Measurements from ENCODE around the gene ATP7B. TPM values are rescaled to one million over a fixed set of nuclear protein-coding genes. Genes with fewer than 3 reads are reported as not detected.
"Not testable (repeated sequence)": the region's sequence is repeated elsewhere in the genome, so short reads cannot be mapped to it uniquely, and the experiment has no call there.

ATP7B gene
- total RNA-seq, 2 donors from 2014 or later: 1.1 to 2.3 TPM

DNA sequence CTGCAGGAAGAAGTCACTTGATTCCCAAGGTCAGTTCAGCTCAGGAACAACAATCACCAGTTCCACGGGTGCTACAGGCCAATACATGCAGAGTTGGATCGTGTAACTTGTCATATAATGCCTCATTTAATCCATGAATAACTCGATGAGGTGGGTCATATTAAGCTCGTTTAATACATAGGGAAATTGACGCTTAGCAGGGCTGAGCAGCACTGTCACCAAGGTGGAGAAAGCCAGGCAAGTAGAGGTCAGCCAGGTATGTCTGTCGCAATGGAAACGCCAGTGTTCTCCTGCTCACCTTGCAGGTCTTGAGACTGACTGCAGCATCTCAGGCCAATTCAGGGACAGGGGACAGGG lies 97.1 kb downstream of the ATP7B start:
- no peak overlapping the region for H3K27ac Mint-ChIP-seq
- H3K4me3 Mint-ChIP-seq: no peak overlapping the region
- H3K9me3 ChIP-seq (ENCODE audit: control insufficient read depth, low read length, poor library complexity, severe bottlenecking): no peaks in the 10 kb centered on the region
- H3K4me1 Mint-ChIP-seq: peaks cover 23% of the 10 kb centered on the region
- H3K27me3 Mint-ChIP-seq: peaks cover 16% of the 10 kb centered on the region
- no peaks in the 10 kb centered on the region for H3K36me3 Mint-ChIP-seq (ENCODE audit: low read depth)
- no peak for ATAC-seq
- DNase-seq: no peak

- Mint-ChIP-seq H3K36me3 (ENCODE audit: low read depth) (no peaks in the 10 kb centered on the region), H3K4me3 (no peak overlapping the region), H3K4me1 (peaks cover 28% of the 10 kb centered on the region), H3K27ac (no peak overlapping the region), H3K27me3 (peaks cover 16% of the 10 kb centered on the region)
- no peaks in the 10 kb centered on the region for H3K9me3 ChIP-seq (ENCODE audit: control insufficient read depth, low read length, poor library complexity, severe bottlenecking)
- no peak for DNase-seq
- ATAC-seq: no peak
Measured at GRCh38 chr13:51913421-51914136, 97.7 kb downstream of the ATP7B start.

DNA sequence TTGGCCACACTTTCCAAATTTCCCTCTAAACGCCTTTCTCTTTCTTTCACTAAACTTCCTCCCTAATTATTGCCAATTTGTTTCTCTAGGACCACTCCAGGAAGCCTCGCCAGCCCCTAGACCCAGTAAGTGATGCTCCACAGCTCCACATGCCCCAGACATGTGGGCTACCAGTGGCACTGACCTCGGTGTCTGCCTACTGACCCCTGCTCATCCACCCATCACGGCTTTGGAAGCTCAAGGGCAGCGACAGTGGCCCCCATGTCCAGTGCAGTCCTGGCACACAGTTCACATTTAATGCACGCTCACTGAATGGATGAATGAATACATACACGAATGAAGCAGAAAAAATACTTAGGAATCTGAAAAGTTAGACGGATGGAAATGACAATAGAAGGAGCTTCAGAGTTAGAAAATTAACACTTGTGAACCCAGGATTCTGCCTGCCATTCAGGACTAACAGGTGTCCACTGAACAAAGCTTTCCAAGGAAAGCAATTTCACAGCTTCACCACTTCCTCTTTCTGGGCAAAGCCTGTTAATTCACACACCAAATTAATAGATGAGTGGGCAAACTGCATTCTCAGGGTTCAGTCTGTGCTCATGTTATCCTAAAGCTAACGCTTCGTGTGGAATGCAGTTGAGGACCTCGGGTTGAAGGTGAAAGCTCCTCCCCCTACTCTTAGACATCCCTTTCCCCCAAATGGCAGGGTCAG lies 98.6 kb downstream of the ATP7B start:
- Mint-ChIP-seq H3K27ac (no peak overlapping the region), H3K27me3 (peaks cover 16% of the 10 kb centered on the region), H3K4me3 (no peak overlapping the region)

DNA sequence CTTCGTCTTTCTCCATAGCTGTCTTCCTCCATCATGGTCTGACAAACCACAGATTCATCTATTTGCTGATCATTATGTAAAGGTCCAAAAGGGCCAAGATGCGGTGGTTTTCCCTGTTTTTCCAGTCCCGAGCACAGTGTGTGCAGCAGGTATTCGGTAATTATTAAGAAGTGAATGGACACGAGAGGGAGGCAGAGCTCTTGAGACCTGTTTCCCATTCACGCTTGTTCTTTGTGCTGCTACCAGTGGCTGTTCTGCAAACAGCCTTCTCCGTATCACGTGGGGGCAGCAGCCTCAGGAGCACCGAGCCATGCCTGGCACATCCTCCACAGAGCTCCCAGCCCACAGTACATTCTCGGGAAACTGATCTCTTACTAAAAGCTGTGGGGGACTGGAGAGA lies 99.2 kb downstream of the ATP7B start:
- no peaks in the 10 kb centered on the region for H3K9me3 ChIP-seq (ENCODE audit: control insufficient read depth, low read length, poor library complexity, severe bottlenecking)
- ATAC-seq (no peak), DNase-seq (no peak)
- Mint-ChIP-seq H3K36me3 (ENCODE audit: low read depth) (peaks cover 2% of the 10 kb centered on the region), H3K4me1 (peaks cover 28% of the 10 kb centered on the region), H3K4me3 (no peak overlapping the region), H3K27me3 (peaks cover 14% of the 10 kb centered on the region), H3K27ac (no peak overlapping the region)

More for the DNA sequence above, 98.6 kb downstream of the ATP7B start:
- DNase-seq (no peak), ATAC-seq (no peak)
- Mint-ChIP-seq H3K36me3 (ENCODE audit: low read depth) (no peaks in the 10 kb centered on the region), H3K4me1 (peaks cover 28% of the 10 kb centered on the region)
- H3K9me3 ChIP-seq (ENCODE audit: control insufficient read depth, low read length, poor library complexity, severe bottlenecking): no peaks in the 10 kb centered on the region

DNA sequence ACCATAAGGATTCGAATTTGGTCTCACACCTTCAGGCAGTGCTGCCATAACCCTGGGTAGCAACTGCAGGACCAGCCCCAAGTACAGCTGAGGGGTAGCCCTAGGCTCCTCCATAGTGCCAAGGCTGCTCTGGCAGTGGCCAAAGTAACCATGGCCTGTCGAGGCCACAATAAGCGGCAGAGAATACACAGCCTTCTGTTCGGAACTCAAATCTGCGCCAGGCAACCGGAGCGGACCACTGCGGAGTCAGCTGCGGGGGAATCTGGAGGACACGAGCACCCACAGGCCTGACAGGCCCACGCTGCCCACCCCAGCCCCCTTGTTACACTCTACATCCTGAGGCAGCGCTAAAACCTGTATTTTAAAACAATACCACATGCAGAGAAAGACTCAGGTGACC lies 100.7 kb downstream of the ATP7B start:
- H3K4me1 Mint-ChIP-seq: peaks cover 26% of the 10 kb centered on the region
- ATAC-seq (no peak), DNase-seq (no peak)
- H3K4me3 Mint-ChIP-seq: no peak overlapping the region
- peaks cover 5% of the 10 kb centered on the region for H3K27me3 Mint-ChIP-seq
- H3K27ac Mint-ChIP-seq: no peak overlapping the region
- H3K36me3 Mint-ChIP-seq (ENCODE audit: low read depth): peaks cover 2% of the 10 kb centered on the region
- H3K9me3 ChIP-seq (ENCODE audit: control insufficient read depth, low read length, poor library complexity, severe bottlenecking): no peaks in the 10 kb centered on the region

DNA sequence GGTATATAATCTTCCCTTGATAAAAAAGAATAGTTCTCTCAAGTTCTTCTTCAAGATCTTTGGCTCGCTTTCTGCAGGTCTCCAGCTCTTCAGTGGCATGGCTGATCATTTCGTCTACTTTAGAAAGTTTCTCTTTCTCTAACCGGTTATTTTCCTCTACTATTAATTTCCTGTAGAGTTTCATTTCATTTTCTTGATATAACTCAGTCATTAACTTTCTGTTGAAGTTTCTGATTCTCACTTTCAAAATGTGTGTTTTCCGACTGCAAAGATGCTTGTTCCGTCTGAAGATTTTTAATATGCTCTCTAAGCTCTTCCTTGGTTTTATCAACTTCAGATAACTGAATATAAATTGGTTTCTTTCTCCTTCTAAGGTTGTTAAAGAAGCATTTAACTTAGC lies 102.0 kb downstream of the ATP7B start:
- not testable (repeated sequence) for H3K9me3 ChIP-seq (ENCODE audit: control insufficient read depth, low read length, poor library complexity, severe bottlenecking); DNase-seq; H3K27me3 Mint-ChIP-seq; H3K36me3 Mint-ChIP-seq (ENCODE audit: low read depth); ATAC-seq
- Mint-ChIP-seq H3K4me1 (peaks cover 26% of the 10 kb centered on the region), H3K4me3 (peak overlapping the region; percentile 83), H3K27ac (peak overlapping the region; percentile 56)

- H3K27ac Mint-ChIP-seq: no peak overlapping the region
- H3K27me3 Mint-ChIP-seq: no peaks in the 10 kb centered on the region
- DNase-seq (no peak), ATAC-seq (no peak)
- H3K36me3 Mint-ChIP-seq (ENCODE audit: low read depth): peaks cover 2% of the 10 kb centered on the region
- no peak overlapping the region for H3K4me3 Mint-ChIP-seq
- H3K4me1 Mint-ChIP-seq: peaks cover 24% of the 10 kb centered on the region
- no peaks in the 10 kb centered on the region for H3K9me3 ChIP-seq (ENCODE audit: control insufficient read depth, low read length, poor library complexity, severe bottlenecking)
Measured at GRCh38 chr13:51907040-51907732, 104.1 kb downstream of the ATP7B start.

GRCh38 chr13:51906581-51906980 lies 104.7 kb downstream of the ATP7B start:
- no peaks in the 10 kb centered on the region for H3K27me3 Mint-ChIP-seq
- H3K27ac Mint-ChIP-seq: no peak overlapping the region
- H3K36me3 Mint-ChIP-seq (ENCODE audit: low read depth): peaks cover 2% of the 10 kb centered on the region
- peaks cover 19% of the 10 kb centered on the region for H3K4me1 Mint-ChIP-seq
- H3K4me3 Mint-ChIP-seq: no peak overlapping the region
- no peak for ATAC-seq
- DNase-seq: no peak
- no peaks in the 10 kb centered on the region for H3K9me3 ChIP-seq (ENCODE audit: control insufficient read depth, low read length, poor library complexity, severe bottlenecking)

DNA sequence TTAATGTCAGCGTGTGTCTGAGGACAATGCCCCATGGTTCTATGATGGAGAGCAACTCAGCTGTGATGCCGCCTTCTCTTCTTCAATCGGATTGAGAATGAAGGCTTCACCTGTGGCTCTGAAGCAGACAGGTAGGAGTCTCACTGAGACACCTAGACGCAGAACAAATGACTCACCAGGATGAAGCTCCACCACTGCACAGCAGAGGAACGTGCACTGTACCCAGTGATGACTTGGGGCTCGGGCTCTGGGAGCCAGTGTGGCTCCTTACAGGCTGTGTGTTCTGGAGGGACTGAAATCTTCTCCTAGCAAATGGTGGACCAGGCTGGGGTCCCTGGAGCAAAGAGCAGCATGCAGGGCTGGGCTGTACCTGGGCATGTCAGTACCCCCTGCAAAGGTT lies 105.5 kb downstream of the ATP7B start:
- no peak overlapping the region for H3K27ac Mint-ChIP-seq
- DNase-seq: no peak
- H3K27me3 Mint-ChIP-seq: no peaks in the 10 kb centered on the region
- H3K36me3 Mint-ChIP-seq (ENCODE audit: low read depth): peaks cover 2% of the 10 kb centered on the region
- H3K4me3 Mint-ChIP-seq: no peak overlapping the region
- H3K9me3 ChIP-seq (ENCODE audit: control insufficient read depth, low read length, poor library complexity, severe bottlenecking): no peaks in the 10 kb centered on the region
- no peak for ATAC-seq
- peaks cover 18% of the 10 kb centered on the region for H3K4me1 Mint-ChIP-seq

- no peak for ATAC-seq
- no peak overlapping the region for H3K27ac Mint-ChIP-seq
- no peaks in the 10 kb centered on the region for H3K9me3 ChIP-seq (ENCODE audit: control insufficient read depth, low read length, poor library complexity, severe bottlenecking)
- no peak for DNase-seq
- peaks cover 2% of the 10 kb centered on the region for H3K36me3 Mint-ChIP-seq (ENCODE audit: low read depth)
- H3K4me3 Mint-ChIP-seq: no peak overlapping the region
- peaks cover 6% of the 10 kb centered on the region for H3K27me3 Mint-ChIP-seq
- peaks cover 4% of the 10 kb centered on the region for H3K4me1 Mint-ChIP-seq
Measured at GRCh38 chr13:51902776-51903175, 108.5 kb downstream of the ATP7B start.

DNA sequence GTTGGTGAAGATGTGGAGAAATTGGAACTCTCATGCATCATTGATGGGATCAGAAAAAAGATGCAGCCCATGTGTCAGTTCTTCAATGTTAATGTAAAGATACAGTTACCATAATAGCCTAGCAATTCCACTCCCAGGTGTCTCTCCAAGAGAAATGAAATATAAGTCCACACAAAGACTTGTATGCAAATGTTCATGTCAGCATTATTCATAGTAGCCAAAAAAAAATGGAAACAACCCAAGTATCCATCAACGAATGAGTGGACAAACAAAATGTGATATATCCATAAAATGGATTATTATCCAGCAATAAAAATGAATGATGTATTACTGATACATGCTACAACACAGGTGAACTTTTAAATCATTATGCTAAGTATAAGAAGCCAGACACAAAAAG lies 110.8 kb downstream of the ATP7B start:
- no peaks in the 10 kb centered on the region for H3K9me3 ChIP-seq (ENCODE audit: control insufficient read depth, low read length, poor library complexity, severe bottlenecking)
- no peaks in the 10 kb centered on the region for H3K36me3 Mint-ChIP-seq (ENCODE audit: low read depth)
- peaks cover 10% of the 10 kb centered on the region for H3K4me1 Mint-ChIP-seq
- ATAC-seq (no peak), DNase-seq (no peak)
- H3K4me3 Mint-ChIP-seq: no peak overlapping the region
- peaks cover 14% of the 10 kb centered on the region for H3K27me3 Mint-ChIP-seq
- no peak overlapping the region for H3K27ac Mint-ChIP-seq

- H3K9me3 ChIP-seq (ENCODE audit: control insufficient read depth, low read length, poor library complexity, severe bottlenecking): no peaks in the 10 kb centered on the region
- DNase-seq: peak; percentile 15 to 32 (median 21)
- no peaks in the 10 kb centered on the region for H3K36me3 Mint-ChIP-seq (ENCODE audit: low read depth)
- H3K4me1 Mint-ChIP-seq: peaks cover 8% of the 10 kb centered on the region
- H3K27ac Mint-ChIP-seq: peak overlapping the region; percentile 79
- peak; percentile 75 for ATAC-seq
- H3K4me3 Mint-ChIP-seq: no peak overlapping the region
- peaks cover 37% of the 10 kb centered on the region for H3K27me3 Mint-ChIP-seq
Measured at GRCh38 chr13:51895906-51896888, 115.1 kb downstream of the ATP7B start.
